ENCODE measurements around the gene BCCIP. TPM values are rescaled to one million over a fixed set of nuclear protein-coding genes. Genes with fewer than 3 reads are reported as not detected.

BCCIP gene
- total RNA-seq, 1 experiment from 2014 or later = 159 TPM

DNA sequence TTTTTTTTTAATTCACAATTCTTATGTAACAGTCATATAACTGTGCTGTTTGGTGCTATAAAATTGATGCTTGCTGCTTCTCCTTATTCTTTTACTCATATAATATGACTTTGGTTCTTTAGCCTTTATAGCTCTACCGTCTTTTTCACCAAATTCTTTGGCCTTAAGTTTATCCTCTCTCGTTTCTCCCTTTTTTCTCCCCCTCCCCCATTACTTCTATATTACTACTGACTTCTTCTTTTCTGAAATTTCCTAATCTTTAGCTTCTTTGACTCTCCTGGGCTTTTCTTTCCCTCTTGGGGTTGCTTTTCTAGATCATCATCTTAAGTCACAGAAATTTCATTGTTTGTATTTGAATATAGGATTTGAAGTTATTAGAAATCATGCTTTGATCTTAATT is 3.8 kb downstream of the BCCIP start:
- H3K9me2 ChIP-seq (ENCODE audit: insufficient read depth) = no peaks in the 10 kb centered on the region
- DNase-seq (ENCODE audit: low read depth, low spot score) = no peak
- H3K27me3 ChIP-seq (ENCODE audit: insufficient read depth, low read length) = no peaks in the 10 kb centered on the region
- ChIA-PET CTCF (no interaction called here), POLR2A (no interaction called here), RAD21 (ENCODE audit: low non-redundant PET in 1 of 2, low total read pairs in 2 of 2, uncharacterized antibody in 2 of 2, unreplicated experiment in 2 of 2) (no interaction called here)
- H4K20me1 ChIP-seq (ENCODE audit: insufficient read depth) = peaks cover 17% of the 10 kb centered on the region; the same call in 1 of the 2 replicates
- H3K9ac ChIP-seq (ENCODE audit: low read length) = no peak overlapping the region
- H3K27ac ChIP-seq (ENCODE audit: low read depth, low read length) = no peak overlapping the region
- H3K4me1 ChIP-seq (ENCODE audit: control insufficient read depth in 1 of 2, insufficient read depth in 2 of 2, low read length in 2 of 2) = peaks cover 11 to 14% of the 10 kb centered on the region in 2 experiments
- BruUV-seq (replicated peaks) = no TSS peak
- no peak overlapping the region for H2AFZ ChIP-seq (ENCODE audit: low read depth, low read length, poor library complexity, severe bottlenecking)
- no peaks in the 10 kb centered on the region for H3K9me3 ChIP-seq (ENCODE audit: control insufficient read depth in 1 of 2, insufficient read depth in 1 of 2, low read depth in 1 of 2, low read length in 2 of 2)
- H3K4me2 ChIP-seq (ENCODE audit: low read length) = no peak overlapping the region
- peaks cover 97% of the 10 kb centered on the region for H3K79me2 ChIP-seq (ENCODE audit: insufficient read depth, low read length)
- intact Hi-C loops (cut with micrococcal nuclease) = no loop called here
- TF ChIP-seq EZH2phosphoT487 (IDR thresholded peaks at IDR 0.05; ENCODE audit: borderline replicate concordance) (no peak), ZFX (IDR thresholded peaks at IDR 0.05) (no peak), EZH2 (IDR thresholded peaks at IDR 0.05) (no peak), POLR2A (IDR thresholded peaks at IDR 0.05; ENCODE audit: borderline replicate concordance, extremely low read depth, insufficient read depth, insufficient read length) (no peak)
- peaks cover 52 to 63% of the 10 kb centered on the region in 2 experiments for H3K36me3 ChIP-seq (ENCODE audit: control insufficient read depth in 1 of 2, insufficient read depth in 2 of 2, low read length in 2 of 2)
- ATAC-seq = no peak
- H3K4me3 ChIP-seq (replicated peaks in 1 of 2; ENCODE audit: low read depth in 1 of 2, low read length in 2 of 2) = no peak overlapping the region

DNA sequence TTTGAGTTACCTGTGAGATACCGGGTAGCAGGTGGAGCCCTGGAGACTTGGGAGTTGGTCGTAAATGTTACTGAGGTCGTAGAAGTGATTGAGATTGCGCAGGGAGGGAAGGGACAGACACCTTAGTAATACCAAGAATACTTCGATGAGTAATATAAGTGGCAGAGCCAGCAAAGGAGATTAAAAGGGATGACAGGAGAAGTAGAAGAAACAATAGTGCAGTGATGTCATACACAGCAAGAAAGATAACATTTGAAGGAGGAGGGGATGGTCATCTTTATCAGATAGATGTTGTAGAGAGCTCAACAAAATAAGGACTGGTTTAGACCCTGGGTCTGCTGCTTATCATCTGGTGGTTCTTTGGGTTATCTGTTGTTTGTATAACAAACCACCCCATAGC is 5.0 kb downstream of the BCCIP start:
- Histone ChIP-seq H3K9me2 (ENCODE audit: insufficient read depth) (no peaks in the 10 kb centered on the region), H3K9me3 (ENCODE audit: control insufficient read depth in 1 of 2, insufficient read depth in 1 of 2, low read depth in 1 of 2, low read length in 2 of 2) (no peaks in the 10 kb centered on the region), H3K4me1 (ENCODE audit: control insufficient read depth in 1 of 2, insufficient read depth in 2 of 2, low read length in 2 of 2) (peaks cover 10% of the 10 kb centered on the region in 2 experiments), H2AFZ (ENCODE audit: low read depth, low read length, poor library complexity, severe bottlenecking) (no peak overlapping the region), H3K4me2 (ENCODE audit: low read length) (no peak overlapping the region), H4K20me1 (ENCODE audit: insufficient read depth) (peaks cover 17% of the 10 kb centered on the region; the same call in 1 of the 2 replicates), H3K36me3 (ENCODE audit: control insufficient read depth in 1 of 2, insufficient read depth in 2 of 2, low read length in 2 of 2) (peaks cover 63 to 75% of the 10 kb centered on the region in 2 experiments), H3K79me2 (ENCODE audit: insufficient read depth, low read length) (peaks cover 96% of the 10 kb centered on the region), H3K4me3 (replicated peaks in 1 of 2; ENCODE audit: low read depth in 1 of 2, low read length in 2 of 2) (no peak overlapping the region), H3K27me3 (ENCODE audit: insufficient read depth, low read length) (no peaks in the 10 kb centered on the region), H3K27ac (ENCODE audit: low read depth, low read length) (no peak overlapping the region), H3K9ac (ENCODE audit: low read length) (no peak overlapping the region)
- DNase-seq (ENCODE audit: low read depth, low spot score) (no peak), ATAC-seq (no peak)
- intact Hi-C loops (cut with micrococcal nuclease) = no loop called here
- ChIA-PET POLR2A (no interaction called here), RAD21 (ENCODE audit: low non-redundant PET in 1 of 2, low total read pairs in 2 of 2, uncharacterized antibody in 2 of 2, unreplicated experiment in 2 of 2) (no interaction called here), CTCF (no interaction called here)
- no TSS peak for BruUV-seq (replicated peaks)
- TF ChIP-seq, protein P1, sequence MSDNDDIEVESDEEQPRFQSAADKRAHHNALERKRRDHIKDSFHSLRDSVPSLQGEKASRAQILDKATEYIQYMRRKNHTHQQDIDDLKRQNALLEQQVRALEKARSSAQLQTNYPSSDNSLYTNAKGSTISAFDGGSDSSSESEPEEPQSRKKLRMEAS (IDR thresholded peaks at IDR 0.05) = no peak
- no peak for TF ChIP-seq EZH2 (IDR thresholded peaks at IDR 0.05)
- TF ChIP-seq ZFX (IDR thresholded peaks at IDR 0.05) = no peak
- TF ChIP-seq FOSL1 (IDR thresholded peaks at IDR 0.05; ENCODE audit: low read depth) = no peak
- TF ChIP-seq, protein P2, sequence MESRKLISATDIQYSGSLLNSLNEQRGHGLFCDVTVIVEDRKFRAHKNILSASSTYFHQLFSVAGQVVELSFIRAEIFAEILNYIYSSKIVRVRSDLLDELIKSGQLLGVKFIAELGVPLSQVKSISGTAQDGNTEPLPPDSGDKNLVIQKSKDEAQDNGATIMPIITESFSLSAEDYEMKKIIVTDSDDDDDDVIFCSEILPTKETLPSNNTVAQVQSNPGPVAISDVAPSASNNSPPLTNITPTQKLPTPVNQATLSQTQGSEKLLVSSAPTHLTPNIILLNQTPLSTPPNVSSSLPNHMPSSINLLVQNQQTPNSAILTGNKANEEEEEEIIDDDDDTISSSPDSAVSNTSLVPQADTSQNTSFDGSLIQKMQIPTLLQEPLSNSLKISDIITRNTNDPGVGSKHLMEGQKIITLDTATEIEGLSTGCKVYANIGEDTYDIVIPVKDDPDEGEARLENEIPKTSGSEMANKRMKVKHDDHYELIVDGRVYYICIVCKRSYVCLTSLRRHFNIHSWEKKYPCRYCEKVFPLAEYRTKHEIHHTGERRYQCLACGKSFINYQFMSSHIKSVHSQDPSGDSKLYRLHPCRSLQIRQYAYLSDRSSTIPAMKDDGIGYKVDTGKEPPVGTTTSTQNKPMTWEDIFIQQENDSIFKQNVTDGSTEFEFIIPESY (IDR thresholded peaks at IDR 0.05; ENCODE audit: extremely low read depth, insufficient replicate concordance, low read length) = no peak
- no peak for TF ChIP-seq EZH2phosphoT487 (IDR thresholded peaks at IDR 0.05; ENCODE audit: borderline replicate concordance)
- TF ChIP-seq, protein P3, sequence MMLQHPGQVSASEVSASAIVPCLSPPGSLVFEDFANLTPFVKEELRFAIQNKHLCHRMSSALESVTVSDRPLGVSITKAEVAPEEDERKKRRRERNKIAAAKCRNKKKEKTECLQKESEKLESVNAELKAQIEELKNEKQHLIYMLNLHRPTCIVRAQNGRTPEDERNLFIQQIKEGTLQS (IDR thresholded peaks at IDR 0.05) = no peak
- TF ChIP-seq JUND (IDR thresholded peaks at IDR 0.05) = no peak
- TF ChIP-seq EGR1 (IDR thresholded peaks at IDR 0.05; ENCODE audit: low read depth) = no peak
- TF ChIP-seq POLR2AphosphoS5 (IDR thresholded peaks at IDR 0.05; ENCODE audit: low read depth, low read length) = no peak
- TF ChIP-seq, protein P4, sequence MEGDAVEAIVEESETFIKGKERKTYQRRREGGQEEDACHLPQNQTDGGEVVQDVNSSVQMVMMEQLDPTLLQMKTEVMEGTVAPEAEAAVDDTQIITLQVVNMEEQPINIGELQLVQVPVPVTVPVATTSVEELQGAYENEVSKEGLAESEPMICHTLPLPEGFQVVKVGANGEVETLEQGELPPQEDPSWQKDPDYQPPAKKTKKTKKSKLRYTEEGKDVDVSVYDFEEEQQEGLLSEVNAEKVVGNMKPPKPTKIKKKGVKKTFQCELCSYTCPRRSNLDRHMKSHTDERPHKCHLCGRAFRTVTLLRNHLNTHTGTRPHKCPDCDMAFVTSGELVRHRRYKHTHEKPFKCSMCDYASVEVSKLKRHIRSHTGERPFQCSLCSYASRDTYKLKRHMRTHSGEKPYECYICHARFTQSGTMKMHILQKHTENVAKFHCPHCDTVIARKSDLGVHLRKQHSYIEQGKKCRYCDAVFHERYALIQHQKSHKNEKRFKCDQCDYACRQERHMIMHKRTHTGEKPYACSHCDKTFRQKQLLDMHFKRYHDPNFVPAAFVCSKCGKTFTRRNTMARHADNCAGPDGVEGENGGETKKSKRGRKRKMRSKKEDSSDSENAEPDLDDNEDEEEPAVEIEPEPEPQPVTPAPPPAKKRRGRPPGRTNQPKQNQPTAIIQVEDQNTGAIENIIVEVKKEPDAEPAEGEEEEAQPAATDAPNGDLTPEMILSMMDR (IDR thresholded peaks at IDR 0.05 in 2 of 3, conservative IDR thresholded peaks at IDR 0.05 in 1 of 3; ENCODE audit: borderline replicate concordance in 1 of 3, insufficient read depth in 1 of 3, low read depth in 2 of 3, low read length in 2 of 3) = no peak
- TF ChIP-seq CBX3 (IDR thresholded peaks at IDR 0.05; ENCODE audit: low read depth) = no peak
- no peak for TF ChIP-seq SRF (IDR thresholded peaks at IDR 0.05; ENCODE audit: low read depth)
- TF ChIP-seq YY1 (IDR thresholded peaks at IDR 0.05; ENCODE audit: extremely low read depth, insufficient replicate concordance, low read depth, low read length) = no peak

All from HCT116 (cell line).